H9 (cell line): ENCODE results near the gene PBX1. TPM values are rescaled to one million over a fixed set of nuclear protein-coding genes. Genes with fewer than 3 reads are reported as not detected.

Source experiments
- DNase-seq: peaks from one replicate; pipeline ENCODE4 v3.0.0-alpha.2; 2017
- H2AFZ ChIP-seq: one replicate; pipeline ENCODE4 v1.6.1; 2013; ENCODE audit warnings: mild to moderate bottlenecking, low read length, control low read depth, moderate library complexity
- H2AK5ac ChIP-seq: 2 replicates; pipeline ENCODE4 v1.6.1; 2013; ENCODE audit warnings: low read length, control low read depth, mixed read lengths; ENCODE audit not compliant: insufficient read length
- H2BK120ac ChIP-seq: one replicate; pipeline ENCODE4 v1.6.1; 2013; ENCODE audit warnings: low read depth, mild to moderate bottlenecking, low read length, control low read depth, inconsistent platforms; ENCODE audit not compliant: poor library complexity, severe bottlenecking
- H2BK12ac ChIP-seq: 2 replicates; pipeline ENCODE4 v1.6.1; 2013; ENCODE audit warnings: low read length, control low read depth, mixed read lengths, low read depth; ENCODE audit not compliant: insufficient read length
- H2BK15ac ChIP-seq: 2 replicates; pipeline ENCODE4 v1.6.1; 2013; ENCODE audit warnings: low read depth, low read length, control low read depth
- H2BK20ac ChIP-seq: one replicate; pipeline ENCODE4 v1.6.1; 2013; ENCODE audit warnings: low read depth, mild to moderate bottlenecking, low read length, control low read depth, inconsistent platforms; ENCODE audit not compliant: poor library complexity, severe bottlenecking
- H2BK5ac ChIP-seq: 2 replicates; pipeline ENCODE4 v1.6.1; 2013; ENCODE audit warnings: low read length, control low read depth, mixed read lengths; ENCODE audit not compliant: insufficient read length
- H3K14ac ChIP-seq: 2 replicates; pipeline ENCODE4 v1.6.1; 2013; ENCODE audit warnings: low read length, control low read depth; ENCODE audit not compliant: insufficient read depth
- H3K18ac ChIP-seq: 2 replicates; pipeline ENCODE4 v1.6.1; 2013; ENCODE audit warnings: low read depth, mild to moderate bottlenecking, mixed read lengths, low read length, control low read depth; ENCODE audit not compliant: insufficient read length
- H3K23ac ChIP-seq: 2 replicates; pipeline ENCODE4 v1.6.1; 2013; ENCODE audit warnings: low read length, control low read depth, mixed read lengths, low read depth; ENCODE audit not compliant: insufficient read length
- H3K23me2 ChIP-seq: 2 replicates; pipeline ENCODE4 v1.6.1; 2013; ENCODE audit warnings: low read depth, mild to moderate bottlenecking, mixed read lengths, low read length, control low read depth; ENCODE audit not compliant: insufficient read length, poor library complexity, severe bottlenecking
- H3K27ac ChIP-seq: 2 replicates; pipeline ENCODE4 v1.5.1; 2013; ENCODE audit warnings: low read length, control low read depth, mixed read lengths, low read depth; ENCODE audit not compliant: insufficient read length
- H3K27me3 ChIP-seq: 2 replicates; pipeline ENCODE4 v1.6.1; 2013; ENCODE audit warnings: low read length, control low read depth, inconsistent platforms; ENCODE audit not compliant: insufficient read depth
- H3K4ac ChIP-seq: 2 replicates; pipeline ENCODE4 v1.6.1; 2013; ENCODE audit warnings: low read depth, mild to moderate bottlenecking, control low read depth, inconsistent platforms, low read length, moderate library complexity
- H3K4me1 ChIP-seq: 2 replicates; pipeline ENCODE4 v1.6.1; 2013; ENCODE audit warnings: low read length, control low read depth, inconsistent platforms; ENCODE audit not compliant: insufficient read depth
- H3K4me2 ChIP-seq: 2 replicates; pipeline ENCODE4 v1.6.1; 2013; ENCODE audit warnings: low read length, control low read depth, mixed read lengths; ENCODE audit not compliant: insufficient read length, insufficient read depth
- H3K56ac ChIP-seq: 2 replicates; pipeline ENCODE4 v1.6.1; 2013; ENCODE audit warnings: low read depth, mild to moderate bottlenecking, mixed read lengths, low read length, control low read depth; ENCODE audit not compliant: insufficient read length
- H3K79me1 ChIP-seq: 2 replicates; pipeline ENCODE4 v1.6.1; 2013; ENCODE audit warnings: low read depth, mild to moderate bottlenecking, moderate library complexity, low read length, control low read depth, inconsistent platforms; ENCODE audit not compliant: insufficient read depth, poor library complexity, severe bottlenecking
- H3K79me2 ChIP-seq: 2 replicates; pipeline ENCODE4 v1.6.1; 2013; ENCODE audit warnings: low read length, control low read depth, inconsistent platforms; ENCODE audit not compliant: insufficient read depth
- H3K9ac ChIP-seq: 2 replicates; pipeline ENCODE4 v1.6.1; 2013; ENCODE audit warnings: low read length, control low read depth, mixed read lengths; ENCODE audit not compliant: insufficient read length; ENCODE audit errors: extremely low read depth
- H3K9me3 ChIP-seq: one replicate; pipeline ENCODE4 v1.6.1; 2013; ENCODE audit warnings: low read depth, low read length, inconsistent platforms; ENCODE audit not compliant: control insufficient read depth
- H3T11ph ChIP-seq: one replicate; pipeline ENCODE4 v1.6.1; 2013; ENCODE audit warnings: mild to moderate bottlenecking, low read length, control low read depth, inconsistent platforms
- H4K20me1 ChIP-seq: one replicate; pipeline ENCODE4 v1.6.1; 2013; ENCODE audit not compliant: control insufficient read depth, insufficient read length, insufficient read depth
- H4K5ac ChIP-seq: 2 replicates; pipeline ENCODE4 v1.6.1; 2013; ENCODE audit warnings: low read depth, mild to moderate bottlenecking, mixed read lengths, low read length, control low read depth; ENCODE audit not compliant: insufficient read length
- H4K8ac ChIP-seq: replicated peaks from 2 replicates; pipeline ENCODE4 v1.6.1; 2013; ENCODE audit warnings: low read length, control low read depth, mixed read lengths, low read depth; ENCODE audit not compliant: insufficient read length
- H4K91ac ChIP-seq: 2 replicates; pipeline ENCODE4 v1.6.1; 2013; ENCODE audit warnings: low read depth, mild to moderate bottlenecking, moderate library complexity, mixed read lengths, low read length, control low read depth; ENCODE audit not compliant: insufficient read length
- H3K27ac Mint-ChIP-seq, 3 experiments: 2 replicates in 2 of 3; 3 replicates in 1 of 3; pipeline ENCODE4 v1.8.0; 2020 to 2021; ENCODE audit warnings: mixed read lengths in 3 of 3, mild to moderate bottlenecking in 1 of 3, moderate library complexity in 1 of 3
- H3K27me3 Mint-ChIP-seq: 2 replicates; pipeline ENCODE4 v1.8.0; 2021; ENCODE audit warnings: low read depth, mild to moderate bottlenecking, moderate library complexity, mixed read lengths
- H3K36me3 Mint-ChIP-seq, 3 experiments: 2 replicates in 2 of 3; 3 replicates in 1 of 3; pipeline ENCODE4 v1.8.0; 2020 to 2021; ENCODE audit warnings: low read depth in 3 of 3, mixed read lengths in 3 of 3; ENCODE audit not compliant: insufficient read depth in 1 of 3
- H3K4me1 Mint-ChIP-seq, 2 experiments: 2 replicates each; pipeline ENCODE4 v1.8.0; 2020; ENCODE audit warnings: mixed read lengths in 2 of 2
- H3K4me3 Mint-ChIP-seq, 2 experiments: 2 replicates in 1 of 2; 3 replicates in 1 of 2; pipeline ENCODE4 v1.8.0; 2020 to 2021; ENCODE audit warnings: mild to moderate bottlenecking in 2 of 2, mixed read lengths in 2 of 2, moderate library complexity in 1 of 2
- H3K9me3 Mint-ChIP-seq, 2 experiments: 2 replicates in 1 of 2; 3 replicates in 1 of 2; pipeline ENCODE4 v1.8.0; 2020; ENCODE audit warnings: mild to moderate bottlenecking in 2 of 2, mixed read lengths in 2 of 2, moderate library complexity in 1 of 2
- WGBS: extraction: QIAGEN DNeasy Blood & Tissue Kit; methylation state at CpG from one replicate; pipeline ENCODE4 v1.1.7; 2013; ENCODE audit warnings: missing lambda C conversion rate, low lambda C conversion rate, mixed read lengths; ENCODE audit not compliant: insufficient read length; ENCODE audit errors: extremely low coverage; 5-methylcytosine and 5-hydroxymethylcytosine counted together
- total RNA-seq: library from RNA; stranded (reverse); gene quantifications from 2 replicates; pipeline ENCODE4 v1.2.1, GENCODE V29; 2021
- TF ChIP-seq, protein P1 (sequence below): fragments of 200-600 bp; sonication (generic); conservative IDR thresholded peaks from 3 replicates; pipeline ENCODE4 v1.8.0; 2021; ENCODE audit warnings: antibody characterized with exemption, mild to moderate bottlenecking

Gene PBX1
- total RNA-seq, 1 experiment from 2014 or later: 142 TPM

DNA sequence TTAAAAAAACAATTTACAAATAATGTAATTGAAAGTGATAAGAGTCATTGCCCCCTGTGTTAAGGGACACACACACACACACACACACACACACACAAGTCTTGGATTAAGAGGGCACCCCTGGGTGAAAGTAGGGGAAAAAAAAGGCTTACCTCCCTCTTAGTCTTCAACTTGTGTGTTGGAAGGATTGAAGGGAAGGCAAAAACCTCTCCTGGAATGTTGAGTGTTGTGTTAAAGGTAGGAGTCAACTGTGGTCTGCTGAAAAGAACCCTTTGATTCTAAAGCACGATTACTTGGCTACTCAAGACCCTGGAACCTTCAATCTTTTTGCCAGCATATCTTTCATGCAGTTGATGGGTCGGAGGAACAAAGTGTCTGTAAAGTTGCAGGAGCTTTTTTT, 6.4 kb downstream of the PBX1 start:
- WGBS: no CpG with 5 or more reads among the region's 2 CpGs
- no peak overlapping the region for H4K8ac ChIP-seq
- Mint-ChIP-seq H3K36me3 (peaks cover 24 to 37% (median 34%) of the 10 kb centered on the region in 3 experiments; a peak in 6 of 7 replicates), H3K27ac (peak overlapping the region in 2 of 3 experiments; percentile 79 to 95; a peak in 4 of 7 replicates), H3K9me3 (peaks cover 3% of the 10 kb centered on the region in 2 experiments; a peak in 4 of 5 replicates), H3K4me3 (peak overlapping the region; percentile 25 to 57; a peak in 4 of 5 replicates), H3K27me3 (no peaks in the 10 kb centered on the region; the same call in 1 of the 2 replicates), H3K4me1 (peaks cover 67 to 70% of the 10 kb centered on the region in 2 experiments)
- H2BK12ac ChIP-seq: no peak overlapping the region
- H4K20me1 ChIP-seq: no peaks in the 10 kb centered on the region
- no peak overlapping the region for H4K5ac ChIP-seq
- H3K18ac ChIP-seq: no peak overlapping the region
- no peak overlapping the region for H3T11ph ChIP-seq
- no peak overlapping the region for H2AFZ ChIP-seq
- H3K9ac ChIP-seq: no peak overlapping the region
- no peak overlapping the region for H3K14ac ChIP-seq
- H3K56ac ChIP-seq: no peak overlapping the region
- H3K4ac ChIP-seq: no peak overlapping the region
- no peak overlapping the region for H2BK15ac ChIP-seq
- H2BK120ac ChIP-seq: no peak overlapping the region
- no peak for DNase-seq
- no peak overlapping the region for H4K91ac ChIP-seq
- no peaks in the 10 kb centered on the region for H3K79me1 ChIP-seq
- H3K27me3 ChIP-seq: no peaks in the 10 kb centered on the region
- H2BK5ac ChIP-seq: no peak overlapping the region
- H3K23ac ChIP-seq: no peak overlapping the region
- peaks cover 2% of the 10 kb centered on the region for H3K4me1 ChIP-seq
- H3K23me2 ChIP-seq: peaks cover 2% of the 10 kb centered on the region
- H3K27ac ChIP-seq: no peak overlapping the region
- H3K79me2 ChIP-seq: peaks cover 42% of the 10 kb centered on the region
- no peak overlapping the region for H2BK20ac ChIP-seq
- no peak overlapping the region for H2AK5ac ChIP-seq
- H3K4me2 ChIP-seq: peak overlapping the region; percentile 1
- H3K9me3 ChIP-seq: no peaks in the 10 kb centered on the region
- TF ChIP-seq, protein P1, sequence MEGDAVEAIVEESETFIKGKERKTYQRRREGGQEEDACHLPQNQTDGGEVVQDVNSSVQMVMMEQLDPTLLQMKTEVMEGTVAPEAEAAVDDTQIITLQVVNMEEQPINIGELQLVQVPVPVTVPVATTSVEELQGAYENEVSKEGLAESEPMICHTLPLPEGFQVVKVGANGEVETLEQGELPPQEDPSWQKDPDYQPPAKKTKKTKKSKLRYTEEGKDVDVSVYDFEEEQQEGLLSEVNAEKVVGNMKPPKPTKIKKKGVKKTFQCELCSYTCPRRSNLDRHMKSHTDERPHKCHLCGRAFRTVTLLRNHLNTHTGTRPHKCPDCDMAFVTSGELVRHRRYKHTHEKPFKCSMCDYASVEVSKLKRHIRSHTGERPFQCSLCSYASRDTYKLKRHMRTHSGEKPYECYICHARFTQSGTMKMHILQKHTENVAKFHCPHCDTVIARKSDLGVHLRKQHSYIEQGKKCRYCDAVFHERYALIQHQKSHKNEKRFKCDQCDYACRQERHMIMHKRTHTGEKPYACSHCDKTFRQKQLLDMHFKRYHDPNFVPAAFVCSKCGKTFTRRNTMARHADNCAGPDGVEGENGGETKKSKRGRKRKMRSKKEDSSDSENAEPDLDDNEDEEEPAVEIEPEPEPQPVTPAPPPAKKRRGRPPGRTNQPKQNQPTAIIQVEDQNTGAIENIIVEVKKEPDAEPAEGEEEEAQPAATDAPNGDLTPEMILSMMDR: no peak
